Neural cell (in vitro differentiated cells): ENCODE data around the gene JUNB. TPM values are rescaled to one million over a fixed set of nuclear protein-coding genes. Genes with fewer than 3 reads are reported as not detected.

Source experiments
- H2AFZ ChIP-seq: fragments of 200-600, 300-800 bp; sonication (generic), shearing (Covaris generic); 2 replicates; pipeline ENCODE4 v1.6.0; 2014; ENCODE audit warnings: low read depth, mild to moderate bottlenecking, antibody characterized with exemption, low read length, moderate library complexity
- H3F3A ChIP-seq: fragments of 200-600 bp; shearing (Covaris generic); 2 replicates; pipeline ENCODE4 v1.6.1; 2016; ENCODE audit warnings: mild to moderate bottlenecking, moderate library complexity, mixed read lengths, antibody characterized with exemption, low read length; ENCODE audit not compliant: insufficient read depth, poor library complexity, severe bottlenecking
- H3K27ac ChIP-seq: fragments of 200-600, 300-800 bp; sonication (generic), shearing (Covaris generic); 2 replicates; pipeline ENCODE4 v1.5.1; 2014; ENCODE audit warnings: mild to moderate bottlenecking, low read length, moderate library complexity
- H3K27me3 ChIP-seq: fragments of 300-800, 200-600 bp; sonication (generic), shearing (Covaris generic); 2 replicates; pipeline ENCODE4 v1.6.0; 2014; ENCODE audit warnings: mild to moderate bottlenecking, low read depth, low read length, moderate library complexity; ENCODE audit not compliant: insufficient read depth
- H3K36me3 ChIP-seq: fragments of 300-800, 200-600 bp; sonication (generic), shearing (Covaris generic); 2 replicates; pipeline ENCODE4 v1.5.1; 2014; ENCODE audit warnings: mild to moderate bottlenecking, antibody characterized with exemption, low read length, moderate library complexity; ENCODE audit not compliant: insufficient read depth
- H3K4me2 ChIP-seq: fragments of 300-800, 200-600 bp; sonication (generic), shearing (Covaris generic); 2 replicates; pipeline ENCODE4 v1.6.0; 2014; ENCODE audit warnings: mild to moderate bottlenecking, low read length
- H3K4me3 ChIP-seq: fragments of 300-800, 200-600 bp; sonication (generic), shearing (Covaris generic); 2 replicates; pipeline ENCODE4 v1.5.1; 2014; ENCODE audit warnings: mild to moderate bottlenecking, low read length, moderate library complexity
- H3K79me2 ChIP-seq: fragments of 200-600 bp; shearing (Covaris generic); replicated peaks from 2 replicates; pipeline ENCODE4 v1.6.0; 2014; ENCODE audit warnings: mild to moderate bottlenecking, low read length, moderate library complexity; ENCODE audit not compliant: insufficient read depth
- H3K9ac ChIP-seq: fragments of 300-800, 200-600 bp; sonication (generic), shearing (Covaris generic); 2 replicates; pipeline ENCODE4 v1.6.1; 2016; ENCODE audit warnings: mild to moderate bottlenecking, low read length, mixed read lengths
- H3K9me2 ChIP-seq: fragments of 200-600 bp; shearing (Covaris generic); 2 replicates; pipeline ENCODE4 v1.6.1; 2016; ENCODE audit warnings: mild to moderate bottlenecking, low read length, mixed read lengths; ENCODE audit not compliant: insufficient read depth
- H3K9me3 ChIP-seq: fragments of 200-600, 300-800 bp; sonication (generic), shearing (Covaris generic); 2 replicates; pipeline ENCODE4 v1.6.1; 2016; ENCODE audit warnings: mild to moderate bottlenecking, mixed run types, low read length, moderate library complexity, mixed read lengths
- H4K20me1 ChIP-seq: fragments of 200-600 bp; shearing (Covaris generic); 2 replicates; pipeline ENCODE4 v1.6.1; 2016; ENCODE audit warnings: mild to moderate bottlenecking, mixed run types; ENCODE audit not compliant: insufficient read depth
- EP300 ChIP-seq: fragments of 450-650 bp; conservative IDR thresholded peaks from 2 replicates; pipeline ENCODE4 v1.6.1; 2014; ENCODE audit warnings: antibody characterized with exemption, mild to moderate bottlenecking, moderate library complexity; ENCODE audit not compliant: poor library complexity, severe bottlenecking
- EZH2 ChIP-seq: fragments of 200-600, 300-800 bp; shearing (Covaris generic), sonication (generic); IDR thresholded peaks from 2 replicates; pipeline ENCODE4 v1.6.1; 2014; ENCODE audit warnings: antibody characterized with exemption, low read length, borderline replicate concordance, mild to moderate bottlenecking; ENCODE audit not compliant: insufficient read depth, poor library complexity, severe bottlenecking
- MXI1 ChIP-seq: fragments of 450-650 bp; conservative IDR thresholded peaks from 2 replicates; pipeline ENCODE4 v1.6.1; 2014; ENCODE audit warnings: antibody characterized with exemption, mild to moderate bottlenecking; ENCODE audit not compliant: poor library complexity, severe bottlenecking
- POLR2AphosphoS5 ChIP-seq: IDR thresholded peaks from 2 replicates; pipeline ENCODE4 v1.6.1; 2012
- RAD21 ChIP-seq: fragments of 450-650 bp; conservative IDR thresholded peaks from 2 replicates; pipeline ENCODE4 v1.6.1; 2014; ENCODE audit warnings: antibody characterized with exemption, mild to moderate bottlenecking, moderate library complexity
- SMC3 ChIP-seq: fragments of 450-650 bp; conservative IDR thresholded peaks from 2 replicates; pipeline ENCODE4 v1.6.1; 2014; ENCODE audit warnings: antibody characterized with exemption, mild to moderate bottlenecking, moderate library complexity; ENCODE audit not compliant: poor library complexity
- TAF1 ChIP-seq: IDR thresholded peaks from 2 replicates; pipeline ENCODE4 v1.6.1; 2012; ENCODE audit warnings: low read depth
- polyA plus RNA-seq: library from polyadenylated mRNA; depleted of rRNA; stranded (reverse); fragments of >200 nt; gene quantifications from 2 replicates; pipeline ENCODE4 v1.2.3, GENCODE V29; 2014
- TF ChIP-seq, protein P1 (sequence below): IDR thresholded peaks from 2 replicates; pipeline ENCODE4 v1.6.1; 2012; ENCODE audit warnings: borderline replicate concordance
- TF ChIP-seq, protein P2 (sequence below): fragments of 450-650 bp; IDR thresholded peaks from 2 replicates; pipeline ENCODE4 v1.5.1; 2014; ENCODE audit warnings: antibody characterized with exemption, mild to moderate bottlenecking, moderate library complexity; ENCODE audit not compliant: poor library complexity, severe bottlenecking

The JUNB gene
- polyA plus RNA-seq, 1 donor from 2014 or later, result 18.7 TPM

DNA sequence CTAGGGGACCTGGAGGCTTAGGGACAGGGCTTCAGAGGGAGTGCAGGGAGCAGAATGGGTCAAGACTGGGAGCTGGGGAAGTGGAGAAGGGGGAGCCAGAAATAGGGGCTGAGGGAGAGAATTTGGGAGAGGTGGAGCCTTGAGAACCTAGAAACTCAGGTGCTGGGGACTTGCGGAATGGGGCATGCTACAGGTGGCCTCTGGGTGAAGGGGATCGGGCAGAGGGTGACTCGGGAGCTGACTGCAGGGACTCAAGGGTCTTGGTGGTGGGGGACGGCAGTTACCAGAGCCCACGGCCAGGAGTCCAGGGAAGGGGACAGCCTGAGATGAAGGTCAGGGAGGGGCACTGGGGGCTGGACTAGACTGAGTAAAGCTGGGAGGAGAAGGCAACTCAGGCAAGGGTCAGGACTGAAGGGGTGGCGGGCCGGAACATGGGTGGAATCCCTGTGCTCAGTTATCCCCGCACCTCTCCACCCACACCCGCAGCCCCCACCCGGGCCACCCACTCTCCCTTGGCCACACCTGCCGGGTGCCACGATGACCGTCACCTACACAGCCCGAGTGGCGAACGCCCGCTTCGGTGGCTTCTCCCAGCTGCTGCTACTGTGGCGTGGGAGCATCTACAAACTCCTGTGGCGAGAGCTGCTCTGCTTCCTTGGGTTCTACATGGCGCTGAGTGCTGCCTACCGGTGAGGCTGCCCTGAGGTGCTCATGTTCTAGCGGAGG is 39.1 kb upstream of the JUNB start:
- no peaks in the 10 kb centered on the region for H3F3A ChIP-seq
- no peaks in the 10 kb centered on the region for H3K9me3 ChIP-seq
- no peak overlapping the region for H2AFZ ChIP-seq
- peaks cover 20% of the 10 kb centered on the region for H3K27me3 ChIP-seq
- no peak overlapping the region for H3K9ac ChIP-seq
- no peak overlapping the region for H3K4me3 ChIP-seq
- H4K20me1 ChIP-seq, result no peaks in the 10 kb centered on the region
- H3K4me2 ChIP-seq, result no peak overlapping the region
- H3K27ac ChIP-seq, result no peak overlapping the region
- no peak for TF ChIP-seq MXI1
- no peak for TF ChIP-seq TAF1
- no peak for TF ChIP-seq EZH2
- no peak for TF ChIP-seq EP300
- TF ChIP-seq POLR2AphosphoS5, result no peak
- TF ChIP-seq, protein P1, sequence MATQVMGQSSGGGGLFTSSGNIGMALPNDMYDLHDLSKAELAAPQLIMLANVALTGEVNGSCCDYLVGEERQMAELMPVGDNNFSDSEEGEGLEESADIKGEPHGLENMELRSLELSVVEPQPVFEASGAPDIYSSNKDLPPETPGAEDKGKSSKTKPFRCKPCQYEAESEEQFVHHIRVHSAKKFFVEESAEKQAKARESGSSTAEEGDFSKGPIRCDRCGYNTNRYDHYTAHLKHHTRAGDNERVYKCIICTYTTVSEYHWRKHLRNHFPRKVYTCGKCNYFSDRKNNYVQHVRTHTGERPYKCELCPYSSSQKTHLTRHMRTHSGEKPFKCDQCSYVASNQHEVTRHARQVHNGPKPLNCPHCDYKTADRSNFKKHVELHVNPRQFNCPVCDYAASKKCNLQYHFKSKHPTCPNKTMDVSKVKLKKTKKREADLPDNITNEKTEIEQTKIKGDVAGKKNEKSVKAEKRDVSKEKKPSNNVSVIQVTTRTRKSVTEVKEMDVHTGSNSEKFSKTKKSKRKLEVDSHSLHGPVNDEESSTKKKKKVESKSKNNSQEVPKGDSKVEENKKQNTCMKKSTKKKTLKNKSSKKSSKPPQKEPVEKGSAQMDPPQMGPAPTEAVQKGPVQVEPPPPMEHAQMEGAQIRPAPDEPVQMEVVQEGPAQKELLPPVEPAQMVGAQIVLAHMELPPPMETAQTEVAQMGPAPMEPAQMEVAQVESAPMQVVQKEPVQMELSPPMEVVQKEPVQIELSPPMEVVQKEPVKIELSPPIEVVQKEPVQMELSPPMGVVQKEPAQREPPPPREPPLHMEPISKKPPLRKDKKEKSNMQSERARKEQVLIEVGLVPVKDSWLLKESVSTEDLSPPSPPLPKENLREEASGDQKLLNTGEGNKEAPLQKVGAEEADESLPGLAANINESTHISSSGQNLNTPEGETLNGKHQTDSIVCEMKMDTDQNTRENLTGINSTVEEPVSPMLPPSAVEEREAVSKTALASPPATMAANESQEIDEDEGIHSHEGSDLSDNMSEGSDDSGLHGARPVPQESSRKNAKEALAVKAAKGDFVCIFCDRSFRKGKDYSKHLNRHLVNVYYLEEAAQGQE, result no peak
- no peak for TF ChIP-seq SMC3
- TF ChIP-seq, protein P2, sequence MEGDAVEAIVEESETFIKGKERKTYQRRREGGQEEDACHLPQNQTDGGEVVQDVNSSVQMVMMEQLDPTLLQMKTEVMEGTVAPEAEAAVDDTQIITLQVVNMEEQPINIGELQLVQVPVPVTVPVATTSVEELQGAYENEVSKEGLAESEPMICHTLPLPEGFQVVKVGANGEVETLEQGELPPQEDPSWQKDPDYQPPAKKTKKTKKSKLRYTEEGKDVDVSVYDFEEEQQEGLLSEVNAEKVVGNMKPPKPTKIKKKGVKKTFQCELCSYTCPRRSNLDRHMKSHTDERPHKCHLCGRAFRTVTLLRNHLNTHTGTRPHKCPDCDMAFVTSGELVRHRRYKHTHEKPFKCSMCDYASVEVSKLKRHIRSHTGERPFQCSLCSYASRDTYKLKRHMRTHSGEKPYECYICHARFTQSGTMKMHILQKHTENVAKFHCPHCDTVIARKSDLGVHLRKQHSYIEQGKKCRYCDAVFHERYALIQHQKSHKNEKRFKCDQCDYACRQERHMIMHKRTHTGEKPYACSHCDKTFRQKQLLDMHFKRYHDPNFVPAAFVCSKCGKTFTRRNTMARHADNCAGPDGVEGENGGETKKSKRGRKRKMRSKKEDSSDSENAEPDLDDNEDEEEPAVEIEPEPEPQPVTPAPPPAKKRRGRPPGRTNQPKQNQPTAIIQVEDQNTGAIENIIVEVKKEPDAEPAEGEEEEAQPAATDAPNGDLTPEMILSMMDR, result no peak
- TF ChIP-seq RAD21, result no peak
- H3K9me2 ChIP-seq, result no peaks in the 10 kb centered on the region
- no peaks in the 10 kb centered on the region for H3K79me2 ChIP-seq
- H3K36me3 ChIP-seq, result no peaks in the 10 kb centered on the region

DNA sequence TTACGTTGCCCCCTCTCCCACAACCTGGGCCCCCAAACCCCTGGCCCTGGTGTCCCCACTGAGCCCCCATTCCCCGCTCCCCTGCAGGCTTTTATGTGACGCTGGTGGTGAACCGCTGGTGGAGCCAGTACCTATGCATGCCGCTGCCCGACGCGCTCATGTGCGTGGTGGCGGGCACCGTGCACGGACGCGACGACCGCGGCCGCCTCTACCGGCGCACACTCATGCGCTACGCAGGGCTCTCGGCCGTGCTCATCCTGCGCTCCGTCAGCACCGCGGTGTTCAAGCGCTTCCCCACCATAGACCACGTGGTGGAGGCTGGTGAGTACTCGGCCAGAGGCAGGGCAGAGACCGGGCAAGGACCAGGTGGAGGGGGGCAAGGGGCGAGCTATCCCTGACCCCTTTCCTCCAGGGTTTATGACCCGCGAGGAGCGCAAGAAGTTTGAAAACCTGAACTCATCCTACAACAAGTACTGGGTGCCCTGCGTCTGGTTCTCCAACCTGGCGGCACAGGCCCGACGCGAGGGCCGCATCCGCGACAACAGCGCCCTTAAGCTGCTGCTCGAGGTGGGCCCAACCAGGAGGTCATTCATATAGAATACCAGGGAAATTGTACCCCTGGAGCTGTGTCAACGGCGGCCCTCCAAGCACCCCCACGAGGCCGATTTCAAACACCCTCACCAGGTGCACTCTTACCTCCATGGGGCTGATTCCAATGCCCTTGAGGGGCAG is 36.7 kb upstream of the JUNB start:
- Histone ChIP-seq H3K36me3 (no peaks in the 10 kb centered on the region), H3K4me3 (no peak overlapping the region), H3K9me3 (no peaks in the 10 kb centered on the region), H3K9me2 (no peaks in the 10 kb centered on the region), H3K79me2 (no peaks in the 10 kb centered on the region), H2AFZ (no peak overlapping the region), H3K4me2 (no peak overlapping the region), H3K27me3 (peaks cover 20% of the 10 kb centered on the region), H3K9ac (no peak overlapping the region), H3K27ac (no peak overlapping the region), H4K20me1 (no peaks in the 10 kb centered on the region), H3F3A (no peaks in the 10 kb centered on the region)
- TF ChIP-seq POLR2AphosphoS5, result no peak
- TF ChIP-seq TAF1, result no peak
